Colonic mucosa (tissue), 4 donors: ENCODE results near the gene CYP2U1. TPM values are rescaled to one million over a fixed set of nuclear protein-coding genes. Genes with fewer than 3 reads are reported as not detected.
A peak's percentile ranks its signal among the peaks of the same experiment; 100 is the strongest.
"Not testable (repeated sequence)": the region's sequence is repeated elsewhere in the genome, so short reads cannot be mapped to it uniquely, and the experiment has no call there.

Experiments used
- DNase-seq: peaks from one replicate; pipeline ENCODE4 v3.0.0-alpha.2; 2020
- H3K27ac ChIP-seq: fragments of 200-600 bp; one replicate; pipeline ENCODE4 v1.8.0; 2021
- H3K27me3 ChIP-seq: fragments of 200-600 bp; one replicate; pipeline ENCODE4 v1.8.0; 2021
- H3K36me3 ChIP-seq: fragments of 200-600 bp; one replicate; pipeline ENCODE4 v1.8.0; 2021
- H3K4me1 ChIP-seq: fragments of 200-600 bp; one replicate; pipeline ENCODE4 v1.8.0; 2021; ENCODE audit warnings: mild to moderate bottlenecking
- H3K4me3 ChIP-seq: fragments of 200-600 bp; one replicate; pipeline ENCODE4 v1.8.0; 2021
- H3K9ac ChIP-seq, 2 donors: one replicate each; pipeline ENCODE4 v1.7.0; 2013; ENCODE audit warnings: control low read depth in 2 of 2, low read depth in 2 of 2, low read length in 2 of 2
- H3K9me3 ChIP-seq: fragments of 200-600 bp; one replicate; pipeline ENCODE4 v1.8.0; 2021
- CTCF ChIP-seq: fragments of 200-600 bp; IDR thresholded peaks from one replicate; pipeline ENCODE4 v1.8.0; 2022; ENCODE audit warnings: antibody characterized with exemption, mild to moderate bottlenecking
- intact Hi-C: fragments of 100-400 bp; cut with DNase I; formaldehyde crosslinking; loops from one replicate; pipeline ENCODE4 v1.14.1; 2022
- total RNA-seq, 2 donors: library from RNA; stranded (reverse); fragmentation: NEBNext Ultra II Directional in 1 of 2; extraction: Animal tissue kit (Norgen Biotek cat#: 25700) in 1 of 2; gene quantifications; one replicate each; pipeline ENCODE4 v1.2.1, GENCODE V29; 2021
- donor health status: healthy.
- donor health status: DM: no; HTN: no; CAD: no.
- donor health status: DM: no; HTN: no; CAD: no.

CYP2U1 gene
- total RNA-seq, 2 donors from 2014 or later, result 2.4 to 4.2 TPM

DNA sequence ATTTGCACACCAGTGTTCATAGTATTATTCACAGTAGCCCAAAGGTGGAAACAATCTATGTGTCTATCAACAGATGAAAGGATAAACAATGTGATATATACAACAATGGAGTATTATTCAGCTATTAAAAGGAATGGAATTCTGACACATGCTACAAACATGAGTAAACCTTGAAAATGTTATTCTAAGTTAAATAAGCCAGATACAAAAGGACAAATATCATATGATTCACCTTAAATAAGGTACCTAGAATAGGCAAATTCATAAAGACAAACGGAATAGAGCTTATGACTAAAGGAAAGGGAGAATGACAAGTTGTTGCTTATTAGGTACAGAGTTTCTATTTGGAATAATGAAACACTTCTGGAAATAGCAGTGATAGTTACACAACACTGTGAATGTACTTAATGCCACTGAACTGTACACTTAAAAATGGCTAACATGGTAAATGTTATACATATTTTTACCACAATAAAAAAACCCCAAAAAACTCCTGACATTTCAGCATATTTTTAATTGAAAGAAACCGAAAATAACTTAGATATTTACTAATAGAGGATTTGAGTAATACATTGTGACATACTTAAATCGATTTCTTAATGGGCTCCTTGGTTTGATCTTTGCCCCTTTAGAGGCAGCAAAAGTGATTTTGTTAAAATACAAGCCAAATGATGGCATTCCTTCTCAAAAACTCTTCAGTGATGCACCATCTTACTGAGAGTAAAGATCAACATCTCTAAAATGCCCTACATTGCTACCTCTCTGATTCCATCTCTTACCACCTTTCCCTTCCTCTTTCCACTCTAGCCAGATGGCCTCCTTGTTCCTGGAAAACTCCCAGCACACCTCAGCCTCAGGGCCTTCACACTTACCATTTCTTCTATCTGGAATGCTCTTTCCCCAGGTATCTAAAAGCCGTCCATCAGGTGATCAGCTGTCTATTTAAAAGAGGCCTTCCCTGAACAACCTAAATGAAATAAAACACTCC, 8.6 kb upstream of the CYP2U1 start:
- no peak overlapping the region for H3K4me3 ChIP-seq
- no peaks in the 10 kb centered on the region for H3K27me3 ChIP-seq
- intact Hi-C loops, result no loop called here
- H3K27ac ChIP-seq, result no peak overlapping the region
- no peaks in the 10 kb centered on the region for H3K4me1 ChIP-seq
- DNase-seq, result no peak
- H3K36me3 ChIP-seq, result no peaks in the 10 kb centered on the region
- peaks cover 7% of the 10 kb centered on the region for H3K9me3 ChIP-seq
- H3K9ac ChIP-seq, result no peak overlapping the region
- TF ChIP-seq CTCF, result no peak

- H3K4me3 ChIP-seq, H3K27me3 ChIP-seq, H3K9ac ChIP-seq, H3K4me1 ChIP-seq, DNase-seq, intact Hi-C loops, H3K27ac ChIP-seq, H3K9me3 ChIP-seq, H3K36me3 ChIP-seq: not testable (repeated sequence)
Observed at GRCh38 chr4:107925713-107926112, 5.6 kb upstream of the CYP2U1 start.

- H3K4me3 ChIP-seq, H3K36me3 ChIP-seq, H3K9ac ChIP-seq, H3K27ac ChIP-seq, DNase-seq, H3K9me3 ChIP-seq, H3K27me3 ChIP-seq, H3K4me1 ChIP-seq, intact Hi-C loops: not testable (repeated sequence)
Observed at GRCh38 chr4:107926875-107927274, 4.5 kb upstream of the CYP2U1 start.

DNA sequence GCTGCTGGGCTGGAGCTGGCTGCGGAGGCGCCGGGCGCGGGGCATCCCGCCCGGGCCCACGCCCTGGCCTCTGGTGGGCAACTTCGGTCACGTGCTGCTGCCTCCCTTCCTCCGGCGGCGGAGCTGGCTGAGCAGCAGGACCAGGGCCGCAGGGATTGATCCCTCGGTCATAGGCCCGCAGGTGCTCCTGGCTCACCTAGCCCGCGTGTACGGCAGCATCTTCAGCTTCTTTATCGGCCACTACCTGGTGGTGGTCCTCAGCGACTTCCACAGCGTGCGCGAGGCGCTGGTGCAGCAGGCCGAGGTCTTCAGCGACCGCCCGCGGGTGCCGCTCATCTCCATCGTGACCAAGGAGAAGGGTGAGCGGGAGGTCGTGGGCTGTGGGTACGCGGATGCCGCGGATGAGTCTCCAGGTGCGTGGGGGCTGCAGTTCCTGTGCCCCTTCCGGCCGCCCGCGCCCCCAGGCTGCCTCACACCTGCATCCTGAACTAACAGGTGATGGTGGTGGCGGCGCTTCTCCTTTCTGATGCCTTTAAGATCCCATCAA, 499 bp downstream of the CYP2U1 start:
- intact Hi-C loops, result loop anchor here (5.0 kb wide), 1 partner anchor 55 kb away; the partner anchor contains the start of gene HADH

DNA sequence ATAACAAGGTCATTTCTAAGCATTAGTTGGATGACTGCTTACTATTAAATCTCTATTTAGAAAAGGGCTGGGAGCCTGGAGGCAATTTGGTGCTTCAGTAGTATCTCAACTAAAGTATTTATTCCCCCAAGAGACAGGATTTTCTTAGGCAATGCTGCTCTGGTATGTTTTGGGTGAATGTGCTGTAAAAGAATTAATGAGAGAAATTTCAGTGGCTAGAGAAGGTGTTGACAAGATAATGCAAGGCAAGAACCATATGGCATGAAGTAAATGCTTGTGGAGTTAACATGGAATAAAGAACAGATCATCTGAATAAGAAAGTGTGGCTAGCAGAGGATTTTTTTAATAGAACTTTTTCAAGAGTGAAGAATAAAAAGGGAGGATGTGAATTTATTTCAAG, 3.9 kb downstream of the CYP2U1 start:
- Histone ChIP-seq H3K27ac (no peak overlapping the region), H3K4me1 (no peaks in the 10 kb centered on the region), H3K9ac (no peak overlapping the region), H3K36me3 (no peaks in the 10 kb centered on the region), H3K4me3 (no peak overlapping the region), H3K9me3 (no peaks in the 10 kb centered on the region), H3K27me3 (no peaks in the 10 kb centered on the region)
- no peak for TF ChIP-seq CTCF
- DNase-seq, result no peak
- intact Hi-C loops, result loop anchor here (5.0 kb wide), 1 partner anchor 42 kb away; no protein-coding TSS in a partner anchor

More for the DNA sequence above, 499 bp downstream of the CYP2U1 start:
- H3K9me3 ChIP-seq, result no peaks in the 10 kb centered on the region
- H3K4me1 ChIP-seq, result no peaks in the 10 kb centered on the region
- peak overlapping the region; percentile 73 for H3K4me3 ChIP-seq
- H3K36me3 ChIP-seq, result no peaks in the 10 kb centered on the region
- peak; percentile 18 for DNase-seq
- no peaks in the 10 kb centered on the region for H3K27me3 ChIP-seq
- no peak for TF ChIP-seq CTCF
- H3K9ac ChIP-seq, result peak overlapping the region; percentile 61 to 82
- H3K27ac ChIP-seq, result peak overlapping the region; percentile 39

- Histone ChIP-seq H3K36me3 (no peaks in the 10 kb centered on the region), H3K9me3 (no peaks in the 10 kb centered on the region), H3K27ac (no peak overlapping the region), H3K4me3 (no peak overlapping the region), H3K27me3 (no peaks in the 10 kb centered on the region), H3K4me1 (no peaks in the 10 kb centered on the region), H3K9ac (no peak overlapping the region)
- TF ChIP-seq CTCF, result no peak
- no peak for DNase-seq
- intact Hi-C loops, result loop anchor here (5.0 kb wide), 1 partner anchor 40 kb away; no protein-coding TSS in a partner anchor
Observed at GRCh38 chr4:107937040-107937439, 5.7 kb downstream of the CYP2U1 start.
